GM18861 (cell line): ENCODE data around the gene ALOX12B.

Experiments used
- ATAC-seq: cut with Tn5 transposase; IDR thresholded peaks from one replicate; pipeline ENCODE4 v1.9.1; 2021; ENCODE audit not compliant: unreplicated experiment

Gene ALOX12B

DNA sequence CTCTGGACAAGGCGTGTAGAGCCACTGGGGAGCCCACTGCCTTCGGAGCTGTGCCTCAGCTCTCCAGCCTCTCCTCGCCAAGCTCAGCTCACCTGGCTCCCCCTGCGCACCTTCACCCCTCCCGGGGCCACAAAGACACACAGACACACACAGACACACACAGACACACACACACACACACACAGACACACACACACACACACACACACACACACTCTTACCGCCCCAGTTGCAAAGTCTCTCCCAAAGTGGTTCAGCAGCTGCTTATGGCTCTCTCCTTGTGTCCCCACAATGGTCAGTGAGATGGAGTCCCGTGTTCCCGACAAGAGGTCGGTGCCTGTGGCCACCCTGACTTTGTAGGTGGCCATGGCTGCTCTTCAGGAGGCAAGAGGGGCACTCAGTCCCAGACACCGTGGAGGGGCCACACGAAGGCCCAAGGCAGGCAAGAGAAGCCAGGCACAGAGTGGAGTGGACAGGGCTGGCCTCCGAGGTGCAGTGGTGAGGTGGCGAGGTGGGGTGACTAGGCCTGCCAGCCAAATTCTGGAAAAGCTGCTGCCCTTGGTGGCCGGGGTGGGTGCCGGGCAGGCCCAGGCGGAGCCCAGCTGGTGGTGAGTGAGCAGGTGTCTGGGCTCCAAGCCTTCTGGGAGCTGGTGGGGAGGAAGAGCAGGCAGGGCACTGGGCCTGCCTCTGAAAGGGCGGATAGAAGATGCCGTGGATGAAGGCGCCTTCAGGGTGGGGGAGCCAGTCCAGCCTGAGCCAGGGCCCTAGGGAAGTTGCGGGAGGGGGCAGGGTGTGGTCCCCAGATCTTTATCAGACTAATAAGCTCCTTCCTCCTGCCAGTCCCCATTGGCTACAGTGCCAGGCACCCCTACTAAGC, at the start of gene ALOX12B:
ALOX12B (minus strand) TSS at position 642 of the 877 bp plus-strand sequence; CDS start at position 368, 274 bp downstream.
- ATAC-seq = no peak

DNA sequence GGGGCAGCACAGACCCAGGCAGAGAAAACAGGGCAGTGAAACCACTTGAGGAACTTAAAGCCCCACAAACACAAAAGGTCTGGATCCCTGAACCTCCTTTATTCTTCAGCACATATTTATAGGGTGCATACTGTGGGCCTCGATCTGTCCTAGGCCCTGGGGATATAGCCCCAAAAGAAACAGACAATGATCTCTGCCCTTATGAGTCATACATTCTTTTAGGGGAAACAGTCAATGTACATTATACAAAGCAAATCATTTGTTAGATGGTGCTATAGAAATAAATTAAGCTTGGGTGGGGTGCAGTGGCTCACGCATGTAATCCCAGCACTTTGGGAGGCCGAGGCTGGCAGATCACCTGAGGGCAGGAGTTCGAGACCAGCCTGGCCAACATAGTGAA, 46.4 kb upstream of the ALOX12B start:
- no peak for ATAC-seq

DNA sequence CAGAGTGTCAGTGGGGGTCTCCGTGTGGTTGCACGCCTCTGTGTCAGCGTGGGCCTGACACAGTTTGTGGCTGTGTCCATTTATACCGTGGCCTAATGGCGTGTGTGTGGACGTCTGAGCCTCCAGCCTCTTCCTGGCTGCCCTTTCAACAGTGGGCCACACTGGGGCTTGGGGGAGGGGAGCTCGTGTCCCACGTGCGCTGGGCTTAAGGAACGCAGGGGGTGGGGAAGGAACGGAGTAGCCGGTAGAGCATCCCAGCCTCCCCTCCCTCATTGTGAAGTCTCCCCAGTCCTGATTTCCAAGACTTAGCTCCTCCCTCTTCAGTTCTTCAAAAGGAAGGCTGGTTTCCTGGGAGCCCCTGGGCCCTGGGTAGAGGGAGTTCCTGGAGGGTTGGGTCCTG, 45.9 kb upstream of the ALOX12B start:
- no peak for ATAC-seq

DNA sequence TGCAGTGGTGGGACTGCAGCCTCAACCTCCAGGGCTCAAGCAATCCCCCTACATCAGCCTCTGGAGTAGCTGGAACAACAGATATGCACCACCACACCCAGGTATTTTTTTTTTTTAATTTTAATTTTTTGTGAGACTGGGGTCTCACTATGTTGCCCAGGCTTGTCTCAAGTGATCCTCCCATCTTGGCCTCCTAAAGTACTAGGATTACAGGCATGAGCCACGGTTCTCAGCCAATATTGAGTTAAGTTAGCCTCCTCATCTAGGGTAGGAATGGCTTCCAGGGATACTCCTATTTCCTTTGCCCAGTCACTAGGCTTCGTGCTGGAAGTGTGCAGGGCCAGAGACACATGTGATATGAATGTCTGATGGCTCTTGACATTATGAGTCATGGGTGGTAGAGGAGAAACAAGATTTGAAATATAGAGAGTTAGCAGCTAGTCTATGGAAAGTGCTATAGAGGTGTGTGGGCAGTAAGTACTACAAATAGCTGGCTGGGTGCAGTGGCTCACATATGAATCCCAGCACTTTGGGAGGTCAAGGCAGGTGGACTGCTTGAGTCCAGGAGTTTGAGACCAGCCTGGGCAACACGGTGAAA, 44.4 kb upstream of the ALOX12B start:
- ATAC-seq = no peak

GRCh38 chr17:8128125-8128784, 40.7 kb upstream of the ALOX12B start:
- ATAC-seq = no peak

DNA sequence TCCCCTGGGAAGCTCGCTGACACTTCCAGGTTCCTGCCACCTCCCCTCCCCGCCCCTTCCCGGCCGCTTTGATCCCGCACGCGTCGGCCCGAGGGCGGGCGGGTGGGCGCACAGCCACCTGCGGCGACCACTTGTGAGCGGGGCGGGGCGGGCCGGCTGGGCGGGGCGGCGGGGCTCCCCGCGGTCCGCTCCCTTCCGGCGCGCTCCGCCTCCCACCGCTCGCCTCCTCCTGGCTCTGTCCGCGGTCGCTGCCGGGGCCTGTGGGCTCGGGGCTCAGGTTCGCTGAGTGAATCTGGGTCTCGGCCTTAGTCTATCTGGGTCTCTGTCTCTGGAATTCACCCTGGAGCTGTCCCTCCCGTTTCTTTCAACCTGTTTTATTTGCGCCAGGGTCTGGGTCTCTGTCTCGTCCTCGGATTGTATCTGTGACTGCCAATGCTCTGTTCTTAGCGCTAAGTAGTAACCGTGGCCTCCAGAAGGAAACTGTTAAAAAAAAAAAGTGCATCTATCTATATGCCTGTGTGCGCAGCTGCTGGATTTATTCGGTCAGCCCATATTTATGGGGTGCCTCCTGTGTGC, 39.1 kb upstream of the ALOX12B start:
- ATAC-seq = no peak

GRCh38 chr17:8125947-8126490, 38.5 kb upstream of the ALOX12B start:
- ATAC-seq = no peak

DNA sequence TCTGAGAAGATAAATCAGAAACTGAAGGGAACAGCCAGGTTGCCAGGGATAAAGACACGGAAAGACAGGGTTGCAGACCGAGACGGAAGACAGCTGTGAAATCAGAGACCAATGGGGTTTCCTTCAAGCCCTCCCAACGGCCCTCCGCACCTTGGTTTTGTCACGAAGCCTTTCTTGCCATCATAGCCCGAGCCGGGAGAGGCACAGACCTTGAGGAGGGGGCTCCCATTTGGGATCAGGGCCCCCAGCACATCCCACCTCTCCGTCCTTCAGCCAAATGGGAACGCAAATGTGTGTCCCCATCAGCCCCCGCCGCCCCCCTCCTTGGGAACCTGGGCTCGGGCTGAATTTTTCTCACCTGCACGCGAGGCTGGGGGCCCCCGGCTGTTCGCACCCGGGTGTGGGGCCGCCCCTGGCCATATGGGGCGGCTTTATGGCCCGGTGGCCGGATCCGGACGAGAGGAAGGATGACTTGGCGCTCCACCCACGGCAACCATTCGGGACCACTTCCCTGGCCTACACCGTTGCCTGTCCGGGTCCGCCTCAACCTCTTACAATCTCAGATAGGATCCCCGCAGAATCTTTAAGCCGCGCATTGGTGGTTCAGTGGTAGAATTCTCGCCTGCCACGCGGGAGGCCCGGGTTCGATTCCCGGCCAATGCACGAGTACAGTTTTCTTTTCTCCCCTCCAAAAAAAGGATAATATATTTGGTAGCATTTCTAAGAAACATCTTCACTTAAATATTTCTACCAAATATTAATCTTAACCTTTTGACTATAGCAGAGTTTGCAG, 37.8 kb upstream of the ALOX12B start:
- ATAC-seq = no peak

DNA sequence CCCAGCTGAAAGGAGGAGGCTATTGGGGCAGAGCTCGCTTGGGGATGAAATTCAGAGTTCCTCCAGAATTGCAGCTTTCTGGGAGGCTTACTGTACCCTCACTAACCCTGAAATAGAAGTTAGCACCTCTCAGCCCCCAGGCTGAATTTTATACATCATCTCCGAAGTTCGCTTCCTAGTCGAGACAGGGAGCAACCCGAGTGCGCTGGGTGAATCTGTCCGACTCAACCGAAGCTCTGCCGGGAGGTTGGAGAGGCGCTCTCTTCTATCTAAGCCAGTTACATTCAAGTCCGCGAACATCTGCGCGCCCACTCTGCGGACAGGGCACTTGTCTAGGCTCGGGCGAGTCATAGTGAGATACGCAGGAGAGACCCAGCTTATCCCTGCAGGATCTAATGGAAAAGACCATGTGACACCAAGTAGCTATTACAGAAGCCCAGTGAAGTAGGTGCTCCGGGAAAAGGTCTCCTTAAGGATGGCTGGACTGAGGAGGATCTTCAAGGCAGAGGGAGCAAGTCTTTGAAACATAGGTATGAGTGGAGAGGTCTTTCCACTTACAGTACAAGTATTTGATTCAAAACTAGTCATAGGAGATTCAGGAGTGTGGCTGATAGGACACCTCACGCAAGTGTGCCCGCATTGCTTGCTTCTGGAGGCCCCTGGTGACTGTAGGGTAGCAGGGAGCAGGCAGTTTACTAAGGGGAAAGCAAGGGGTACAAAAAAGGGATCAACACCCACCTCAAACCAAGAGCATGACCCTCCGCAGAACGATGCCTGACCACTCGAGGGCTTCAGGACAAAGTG, 37.0 kb upstream of the ALOX12B start:
- no peak for ATAC-seq

DNA sequence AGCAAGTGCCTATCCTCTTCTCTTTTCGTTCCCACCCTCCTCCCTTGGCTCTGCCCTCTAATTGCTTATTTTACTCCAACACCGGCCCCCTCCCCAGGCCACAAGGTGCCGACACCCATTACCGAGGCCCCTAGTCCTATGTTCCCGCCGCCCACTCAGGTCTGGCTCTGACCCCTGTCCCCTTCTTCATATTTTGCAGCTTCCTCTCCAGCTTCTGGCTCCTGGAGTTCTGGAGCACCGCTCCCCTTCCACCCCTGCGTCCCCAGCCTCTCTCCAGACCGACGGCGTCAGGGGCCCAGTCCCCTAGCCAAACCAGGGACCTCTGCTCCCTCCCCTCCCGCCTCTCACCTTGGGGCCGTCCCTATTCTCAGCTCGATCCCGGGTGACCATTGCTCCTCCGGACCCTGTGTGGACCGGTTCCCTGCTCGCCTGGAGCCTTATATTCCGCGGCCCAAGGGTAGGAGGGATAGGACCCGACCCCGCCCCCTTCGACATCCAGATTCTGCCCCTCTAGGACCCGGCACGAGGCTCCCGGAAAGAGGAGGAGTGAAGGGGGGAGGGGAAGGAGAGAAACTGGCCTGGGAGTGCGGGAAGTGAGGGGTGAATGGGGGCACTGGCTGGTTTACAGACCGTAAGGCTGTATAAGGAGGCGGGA, 36.3 kb upstream of the ALOX12B start, which contains the start of gene HES7:
HES7 (minus strand) TSS at position 412 of the 655 bp plus-strand sequence; CDS start at position 390, 22 bp downstream.
- no peak for ATAC-seq

GRCh38 chr17:8122924-8123694, 35.6 kb upstream of the ALOX12B start:
- no peak for ATAC-seq

GRCh38 chr17:8122422-8122923, 35.0 kb upstream of the ALOX12B start:
- ATAC-seq = no peak

DNA sequence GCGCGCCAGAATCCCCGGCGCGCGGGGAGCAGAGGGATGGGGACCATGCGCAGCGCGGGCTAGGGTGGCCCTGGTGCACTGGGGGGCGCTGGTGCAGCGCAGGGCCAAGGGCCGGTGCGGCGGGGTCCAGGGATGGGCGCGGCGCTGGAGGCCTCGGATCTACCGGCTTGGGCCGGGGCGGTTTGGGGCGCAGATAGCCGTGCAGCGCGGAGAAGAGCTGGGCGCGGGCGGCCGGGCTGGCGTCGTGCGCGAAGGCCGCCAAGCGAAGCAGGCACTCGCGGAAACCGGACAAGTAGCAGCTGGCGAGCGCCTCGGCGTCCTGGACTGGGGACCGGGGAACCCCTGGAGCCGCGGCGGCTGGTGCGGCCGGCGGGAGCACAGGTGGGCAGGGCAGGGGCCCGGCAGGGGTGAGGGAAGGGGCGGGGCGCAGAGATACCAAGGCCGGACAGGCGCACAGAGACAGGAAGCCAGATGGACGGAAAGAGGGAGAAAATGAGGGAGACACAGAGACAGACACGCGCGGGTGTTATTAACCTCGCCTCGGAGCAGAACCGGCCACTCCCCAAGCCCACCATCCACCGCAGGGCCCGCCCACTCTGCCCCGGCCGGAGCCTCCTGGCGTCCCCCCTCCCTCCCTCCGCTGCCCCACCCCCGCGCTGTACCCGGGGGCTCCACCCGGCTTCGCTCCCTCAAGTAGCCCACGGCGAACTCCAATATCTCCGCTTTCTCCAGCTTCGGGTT, 34.3 kb upstream of the ALOX12B start:
- peak; percentile 22 for ATAC-seq

- no peak for ATAC-seq
Measured at GRCh38 chr17:8121407-8121680, 33.8 kb upstream of the ALOX12B start.

GRCh38 chr17:8120520-8121406, 33.2 kb upstream of the ALOX12B start:
- no peak for ATAC-seq
